GM12892 (cell line): ENCODE results near the gene ATG101.
"Not testable (repeated sequence)": the region's sequence is repeated elsewhere in the genome, so short reads cannot be mapped to it uniquely, and the experiment has no call there.

ENCODE experiments used
- DNase-seq: peaks from one replicate; pipeline ENCODE4 v3.0.0; 2011; ENCODE audit not compliant: insufficient read length
- FAIRE-seq: peaks from 2 replicates; lab custom pipeline; 2011; peaks lifted over from hg19 to GRCh38; lab: Jason Lieb, UNC
- POLR2A ChIP-seq: IDR thresholded peaks from 2 replicates; pipeline ENCODE4 v1.6.1; 2011; ENCODE audit warnings: low read depth, low read length, control low read depth
- POLR2AphosphoS5 ChIP-seq: IDR thresholded peaks from 2 replicates; pipeline ENCODE4 v1.6.1; 2011; ENCODE audit warnings: low read depth, low read length, control low read depth
- TAF1 ChIP-seq: IDR thresholded peaks from 2 replicates; pipeline ENCODE4 v1.6.1; 2011; ENCODE audit warnings: low read depth, mild to moderate bottlenecking, control low read depth, low read length, borderline replicate concordance

ATG101 gene

DNA sequence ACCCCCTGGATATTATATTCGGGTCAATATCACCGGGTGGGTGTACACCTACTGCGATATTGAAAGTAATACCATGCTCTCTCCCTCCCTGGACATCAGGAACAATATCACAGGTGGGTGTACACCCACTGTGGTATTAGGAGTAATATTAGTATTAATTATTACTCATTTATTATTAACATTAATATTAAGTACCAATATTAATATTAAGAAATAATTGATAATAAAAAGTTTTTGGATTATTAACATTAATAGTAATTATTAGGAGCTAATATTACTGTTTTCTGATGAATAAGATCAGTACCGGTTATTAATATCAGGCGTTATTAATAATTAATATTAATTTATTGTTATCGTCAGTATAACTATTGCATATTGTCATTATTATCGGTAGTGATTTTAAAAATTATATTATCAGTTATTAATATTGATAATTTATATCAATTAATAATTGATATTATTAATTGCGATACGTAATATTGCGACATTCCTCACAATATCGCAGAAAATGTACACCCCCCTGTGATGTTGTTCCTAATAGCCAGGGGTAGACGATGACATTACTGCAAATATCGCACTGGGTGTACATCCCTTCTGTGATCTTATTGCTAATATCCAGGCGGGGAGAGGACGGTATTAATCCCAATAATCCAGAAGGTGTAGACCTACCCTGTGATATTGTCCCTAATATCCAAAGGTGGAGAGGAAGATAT, 26.7 kb downstream of the ATG101 start:
- TF ChIP-seq POLR2A (no peak), POLR2AphosphoS5 (no peak), TAF1 (no peak)
- DNase-seq (no peak), FAIRE-seq (no peak)

- TF ChIP-seq POLR2AphosphoS5 = no peak
- no peak for TF ChIP-seq TAF1
- no peak for TF ChIP-seq POLR2A
- DNase-seq = no peak
- no peak for FAIRE-seq
Measured at GRCh38 chr12:52097045-52097666, 27.4 kb downstream of the ATG101 start.

- not testable (repeated sequence) for FAIRE-seq
Measured at GRCh38 chr12:52104431-52105089, 34.8 kb downstream of the ATG101 start.

GRCh38 chr12:52116222-52117125, 46.7 kb downstream of the ATG101 start:
- FAIRE-seq, DNase-seq: not testable (repeated sequence)

More at GRCh38 chr12:52104431-52105089, 34.8 kb downstream of the ATG101 start:
- DNase-seq = not testable (repeated sequence)

GRCh38 chr12:52117806-52118475, 48.2 kb downstream of the ATG101 start:
- not testable (repeated sequence) for FAIRE-seq, DNase-seq

GRCh38 chr12:52119398-52120254, 49.8 kb downstream of the ATG101 start:
- FAIRE-seq (no peak), DNase-seq (peak; percentile 40)
- no peak for TF ChIP-seq POLR2AphosphoS5
- no peak for TF ChIP-seq POLR2A
- no peak for TF ChIP-seq TAF1

- FAIRE-seq (peak; percentile 38), DNase-seq (no peak)
- TF ChIP-seq TAF1 (no peak), POLR2AphosphoS5 (no peak), POLR2A (no peak)
Measured at GRCh38 chr12:52120951-52121823, 51.4 kb downstream of the ATG101 start.

- peak; percentile 53 for DNase-seq
- FAIRE-seq = peak; percentile 64
Measured at GRCh38 chr12:52121824-52122539, 52.2 kb downstream of the ATG101 start.

DNA sequence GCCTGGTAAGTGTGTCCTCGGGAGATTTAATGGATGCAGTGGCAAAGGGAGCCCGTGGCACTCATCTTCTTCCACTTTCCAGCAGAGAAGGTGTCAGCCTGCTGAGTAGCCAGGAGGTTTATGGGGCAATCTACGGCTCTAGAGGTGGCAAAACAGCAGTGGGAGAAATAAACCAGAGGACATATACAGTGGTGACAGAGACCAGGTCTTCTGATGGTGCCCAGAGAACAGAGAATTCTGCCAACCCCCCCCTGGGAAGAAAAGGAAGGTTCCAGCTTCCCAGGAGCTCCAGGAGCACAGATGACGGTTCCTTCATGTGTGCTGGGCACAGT, 52.7 kb downstream of the ATG101 start:
- DNase-seq = peak; percentile 5
- TF ChIP-seq POLR2AphosphoS5 = no peak
- no peak for FAIRE-seq

More at GRCh38 chr12:52121824-52122539, 52.2 kb downstream of the ATG101 start:
- TF ChIP-seq POLR2A = no peak
